H1 (cell line): ENCODE measurements around the gene C16orf95. TPM values are rescaled to one million over a fixed set of nuclear protein-coding genes. Genes with fewer than 3 reads are reported as not detected.

Source experiments
- CBX8 ChIP-seq: fragments of 300-800, 300-1000 bp; sonication (generic); IDR thresholded peaks from 2 replicates; pipeline ENCODE4 v1.7.1; 2016; ENCODE audit warnings: low read depth, low read length, borderline replicate concordance
- FOSL1 ChIP-seq: IDR thresholded peaks from 2 replicates; pipeline ENCODE4 v1.6.1; 2011; ENCODE audit warnings: mild to moderate bottlenecking, low read depth, low read length, moderate library complexity; ENCODE audit not compliant: insufficient read depth
- KDM1A ChIP-seq: fragments of 200-600, 300-600 bp; sonication (generic); IDR thresholded peaks from 2 replicates; pipeline ENCODE4 v1.7.1; 2016; ENCODE audit warnings: mild to moderate bottlenecking, low read length, borderline replicate concordance
- KDM4A ChIP-seq: IDR thresholded peaks from one replicate; pipeline ENCODE4 v1.7.1; 2012; ENCODE audit warnings: low read depth, mild to moderate bottlenecking, moderate library complexity, low read length, inconsistent platforms; ENCODE audit not compliant: severe bottlenecking
- KDM5A ChIP-seq: fragments of 200-600 bp; IDR thresholded peaks from 2 replicates; pipeline ENCODE4 v1.7.1; 2012; ENCODE audit warnings: mild to moderate bottlenecking, low read length, inconsistent platforms, mixed read lengths
- TAF1 ChIP-seq: IDR thresholded peaks from 2 replicates; pipeline ENCODE4 v1.6.1; 2011; ENCODE audit warnings: mild to moderate bottlenecking, low read depth, low read length
- polyA plus RNA-seq, 7 experiments: library from polyadenylated mRNA; depleted of rRNA in 3 of 7; stranded (reverse) in 5 of 7; unstranded in 2 of 7; fragments of >200 nt in 5 of 7; fragments of 200-250 nt in 2 of 7; gene quantifications; 1 replicate in 5 of 7; 2 replicates in 1 of 7; 4 replicates in 1 of 7; pipeline versions ENCODE4 v1.2.1 to v1.2.3, GENCODE V29; 2011 to 2013; ENCODE audit warnings: missing spikeins in 2 of 7, mixed read lengths in 2 of 7
- total RNA-seq: library from RNA; stranded (reverse); fragmentation: NEBNext Ultra II Directional; extraction: Animal tissue kit (Norgen Biotek cat#: 25700); gene quantifications from 2 replicates; pipeline ENCODE4 v1.2.1, GENCODE V29; 2021
- TF ChIP-seq, protein P1 (sequence below), 3 experiments: IDR thresholded peaks; 1 replicate in 2 of 3; 2 replicates in 1 of 3; pipeline versions ENCODE4 v1.5.1 to v1.6.1; 2011; ENCODE audit warnings: low read length in 3 of 3, mild to moderate bottlenecking in 3 of 3, inconsistent platforms in 2 of 3, low read depth in 1 of 3, moderate library complexity in 1 of 3; ENCODE audit not compliant: insufficient read depth in 1 of 3; ENCODE audit errors: control extremely low read depth in 1 of 3
- TF ChIP-seq, protein P2 (sequence below): IDR thresholded peaks from 2 replicates; pipeline ENCODE4 v1.6.1; 2012; ENCODE audit warnings: inconsistent platforms

Gene C16orf95
- total and polyA plus RNA-seq, 2 of the 8 experiments (the other 6 are each of a cell fraction or from before 2014, with no cell fraction given) = 5.0 to 5.4 TPM

DNA sequence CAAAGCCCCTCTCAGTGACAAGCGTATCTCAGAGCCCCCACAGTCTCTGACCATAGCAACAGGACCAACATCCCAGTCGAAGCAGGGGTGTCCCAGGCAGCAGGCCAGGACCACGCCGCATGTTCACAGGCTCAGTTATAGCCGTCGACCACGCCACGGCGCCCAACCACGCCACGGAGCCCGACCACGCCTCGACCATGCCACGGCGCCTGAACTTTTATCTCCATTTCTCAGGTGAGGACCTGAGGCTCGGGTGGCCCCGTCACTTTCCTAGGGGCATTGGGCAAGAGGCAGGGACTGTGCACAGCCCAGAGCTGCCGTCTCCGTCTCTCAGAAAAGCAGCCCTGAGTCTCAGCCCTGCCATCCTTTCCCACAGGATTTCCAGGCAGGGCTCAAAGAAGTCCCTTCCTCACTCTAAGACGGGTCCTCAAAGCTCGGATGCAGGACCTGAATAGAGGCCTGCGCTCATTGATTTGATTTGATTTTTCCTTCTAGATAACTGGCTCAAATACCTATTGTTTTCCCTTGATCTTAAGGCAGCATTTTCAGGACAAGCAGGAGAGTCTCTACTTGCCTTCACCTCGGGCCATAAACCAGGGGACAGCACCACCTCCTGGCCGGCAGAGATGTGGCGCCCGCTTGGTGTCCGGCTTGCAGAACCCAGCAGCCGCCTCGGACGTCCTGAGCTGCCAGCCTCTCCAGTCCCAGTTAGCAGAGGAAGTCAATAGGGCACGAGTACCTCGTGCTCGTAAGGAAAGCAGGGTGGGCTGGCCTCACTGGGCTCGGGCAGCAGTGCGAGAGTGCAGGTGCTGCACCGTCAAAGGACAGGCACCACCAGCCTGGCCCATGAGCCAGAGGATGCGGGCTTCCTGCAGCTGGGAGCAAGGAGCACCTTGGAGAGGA lies 38.8 kb downstream of the C16orf95 start (continued):
- TF ChIP-seq, protein P1, sequence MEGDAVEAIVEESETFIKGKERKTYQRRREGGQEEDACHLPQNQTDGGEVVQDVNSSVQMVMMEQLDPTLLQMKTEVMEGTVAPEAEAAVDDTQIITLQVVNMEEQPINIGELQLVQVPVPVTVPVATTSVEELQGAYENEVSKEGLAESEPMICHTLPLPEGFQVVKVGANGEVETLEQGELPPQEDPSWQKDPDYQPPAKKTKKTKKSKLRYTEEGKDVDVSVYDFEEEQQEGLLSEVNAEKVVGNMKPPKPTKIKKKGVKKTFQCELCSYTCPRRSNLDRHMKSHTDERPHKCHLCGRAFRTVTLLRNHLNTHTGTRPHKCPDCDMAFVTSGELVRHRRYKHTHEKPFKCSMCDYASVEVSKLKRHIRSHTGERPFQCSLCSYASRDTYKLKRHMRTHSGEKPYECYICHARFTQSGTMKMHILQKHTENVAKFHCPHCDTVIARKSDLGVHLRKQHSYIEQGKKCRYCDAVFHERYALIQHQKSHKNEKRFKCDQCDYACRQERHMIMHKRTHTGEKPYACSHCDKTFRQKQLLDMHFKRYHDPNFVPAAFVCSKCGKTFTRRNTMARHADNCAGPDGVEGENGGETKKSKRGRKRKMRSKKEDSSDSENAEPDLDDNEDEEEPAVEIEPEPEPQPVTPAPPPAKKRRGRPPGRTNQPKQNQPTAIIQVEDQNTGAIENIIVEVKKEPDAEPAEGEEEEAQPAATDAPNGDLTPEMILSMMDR (IDR thresholded peaks at IDR 0.05; ENCODE audit: control extremely low read depth in 1 of 3, insufficient read depth in 1 of 3, low read depth in 1 of 3, low read length in 3 of 3) = peak; percentile 89 to 97 (median 97)
- TF ChIP-seq KDM4A (no peak), FOSL1 (no peak), TAF1 (no peak), CBX8 (no peak), KDM1A (no peak), KDM5A (no peak)
- TF ChIP-seq, protein P2, sequence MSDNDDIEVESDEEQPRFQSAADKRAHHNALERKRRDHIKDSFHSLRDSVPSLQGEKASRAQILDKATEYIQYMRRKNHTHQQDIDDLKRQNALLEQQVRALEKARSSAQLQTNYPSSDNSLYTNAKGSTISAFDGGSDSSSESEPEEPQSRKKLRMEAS = peak; percentile 81
